Choroid plexus epithelial cell (primary cell): ENCODE data around the gene LCN2.

Experiments used
- DNase-seq: peaks from one replicate; pipeline ENCODE4 v3.0.0-alpha.2; 2010; ENCODE audit warnings: low read depth
- H3K4me3 ChIP-seq: 2 replicates; pipeline ENCODE4 v1.5.1; 2011; ENCODE audit warnings: low read depth, mild to moderate bottlenecking, control low read depth, low read length, moderate library complexity
- CTCF ChIP-seq: conservative IDR thresholded peaks from 2 replicates; pipeline ENCODE4 v1.5.1; 2011; ENCODE audit warnings: low read depth, mild to moderate bottlenecking, control low read depth, inconsistent platforms, low read length, moderate library complexity

Gene LCN2

DNA sequence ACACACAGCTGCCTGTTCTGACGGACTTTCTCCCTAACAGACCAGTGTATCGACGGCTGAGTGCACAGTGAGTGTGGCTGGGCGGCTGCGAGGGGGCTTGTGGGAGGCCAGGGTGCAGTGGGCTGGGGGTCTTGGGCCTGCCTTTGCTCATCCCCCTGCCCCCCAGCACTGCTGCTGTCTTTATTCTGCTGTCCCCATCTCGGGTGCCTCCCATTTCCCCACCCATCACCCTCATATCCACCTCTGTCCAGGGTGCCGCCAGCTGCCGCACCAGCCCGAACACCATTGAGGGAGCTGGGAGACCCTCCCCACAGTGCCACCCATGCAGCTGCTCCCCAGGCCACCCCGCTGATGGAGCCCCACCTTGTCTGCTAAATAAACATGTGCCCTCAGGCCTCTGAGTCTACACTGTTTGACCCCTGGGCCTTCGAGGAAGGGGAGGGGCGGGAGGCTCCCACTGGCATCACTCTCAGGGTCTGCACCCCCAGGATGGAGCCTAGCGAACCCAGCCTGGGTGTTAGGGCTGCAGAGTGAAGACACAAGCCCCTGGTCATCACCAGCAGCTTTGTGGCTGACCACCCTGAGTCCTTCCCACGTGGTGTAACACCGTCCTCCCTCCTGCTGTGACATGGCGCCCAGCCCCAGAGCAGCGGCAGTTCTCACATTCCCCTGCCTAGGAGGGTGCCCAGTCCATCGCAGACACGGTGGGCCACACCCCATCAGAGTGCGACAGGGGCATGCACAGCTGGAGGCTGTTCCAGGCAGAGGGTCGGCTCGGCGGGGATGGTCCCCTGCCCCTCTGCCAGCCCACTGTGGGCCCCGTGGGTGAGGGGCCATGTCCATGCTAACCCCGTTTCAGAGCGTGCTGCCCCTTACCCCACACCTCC is 4.0 kb downstream of the LCN2 start:
- H3K4me3 ChIP-seq, result no peak overlapping the region
- no peak for TF ChIP-seq CTCF
- no peak for DNase-seq

DNA sequence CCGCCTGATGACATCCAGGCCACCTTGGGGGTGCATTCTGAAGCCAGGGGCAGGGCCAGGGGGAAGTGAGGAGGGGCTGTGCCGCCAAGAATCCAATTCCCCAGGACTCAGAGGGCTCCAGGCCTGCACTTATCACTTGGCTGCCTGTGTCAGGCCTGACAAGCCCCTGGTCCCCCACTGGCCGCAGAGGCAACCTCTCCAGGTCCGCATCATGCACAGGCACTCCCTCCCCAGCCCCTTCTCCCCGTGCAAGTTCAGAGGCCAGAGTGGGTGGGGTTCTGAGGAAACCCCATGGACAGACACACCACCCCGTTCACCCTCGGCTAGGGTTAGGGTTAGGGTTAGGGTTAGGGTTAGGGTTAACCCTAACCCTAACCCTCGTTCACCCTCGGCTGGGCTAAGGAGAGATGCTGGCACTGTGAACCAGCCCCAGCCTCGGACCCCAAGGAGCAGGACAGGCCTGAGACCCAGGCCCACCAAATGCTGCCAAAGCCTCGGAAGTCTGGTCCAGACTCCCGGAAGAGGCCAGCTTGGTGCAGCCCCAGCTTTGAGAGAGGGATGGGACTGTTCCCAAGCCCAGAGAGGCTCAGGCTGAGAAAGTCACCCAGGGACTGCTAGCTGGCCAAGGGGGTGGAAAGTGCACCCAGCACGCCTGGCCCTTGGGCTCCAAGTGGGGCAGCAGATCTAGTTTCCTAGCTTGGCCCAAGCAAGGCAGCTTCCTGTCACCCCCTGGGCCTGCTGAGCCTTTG is 4.9 kb downstream of the LCN2 start:
- no peak overlapping the region for H3K4me3 ChIP-seq
- no peak for DNase-seq
- TF ChIP-seq CTCF, result no peak

GRCh38 chr9:128155736-128156500 is 6.7 kb downstream of the LCN2 start:
- no peak for DNase-seq
- no peak overlapping the region for H3K4me3 ChIP-seq
- TF ChIP-seq CTCF, result no peak

GRCh38 chr9:128159522-128159783 is 10.2 kb downstream of the LCN2 start:
- H3K4me3 ChIP-seq, result peak overlapping the region; percentile 56
- DNase-seq, result no peak
- TF ChIP-seq CTCF, result no peak

- no peak for TF ChIP-seq CTCF
- peak within 1 kb of the TSS; percentile 86 for H3K4me3 ChIP-seq
- DNase-seq, result peak; percentile 92
Observed at GRCh38 chr9:128159784-128160602, 10.7 kb downstream of the LCN2 start, which contains the start of gene BBLN. Gene BBLN, plus strand, starts transcription at chr9:128160265. Its CDS starts 143 bp downstream, at chr9:128160408.

- no peak for DNase-seq
- H3K4me3 ChIP-seq, result peak overlapping the region; percentile 86
Observed at GRCh38 chr9:128160603-128160987, 11.3 kb downstream of the LCN2 start.

More at GRCh38 chr9:128160603-128160987, 11.3 kb downstream of the LCN2 start:
- no peak for TF ChIP-seq CTCF
